Panc1 (cell line): ENCODE data around the gene NMB. TPM values are rescaled to one million over a fixed set of nuclear protein-coding genes. Genes with fewer than 3 reads are reported as not detected.

ENCODE experiments used
- ATAC-seq: fragments of 200-7000 bp; cut with Tn5 transposase; 2 replicates; pipeline ENCODE4 v1.9.1; 2020; ENCODE audit warnings: mild to moderate bottlenecking, moderate library complexity
- BruUV-seq: library from RNA; stranded (reverse); fragments of 400-500 nt; replicated peaks from 2 replicates; lab custom pipeline; 2021; lab: Mats Ljungman, UMichigan
- CTCF ChIA-PET: fragments of 300-600 bp; sonication (Branson Sonifier 250); formaldehyde crosslinking; loops from one replicate; lab custom pipeline; 2022; ENCODE audit warnings: antibody characterized with exemption; lab: Charles Lee
- POLR2A ChIA-PET: fragments of 300-600 bp; sonication (Branson Sonifier 250); formaldehyde crosslinking; loops from one replicate; lab custom pipeline; 2022; ENCODE audit warnings: antibody characterized with exemption; lab: Charles Lee
- DNase-seq: peaks from one replicate; pipeline ENCODE4 v3.0.0-alpha.2; 2010; ENCODE audit warnings: low read depth, low spot score
- H3K27ac ChIP-seq: 2 replicates; pipeline ENCODE4 v1.5.1; 2011; ENCODE audit warnings: mild to moderate bottlenecking, low read length, inconsistent platforms
- H3K27me3 ChIP-seq: fragments of 200-500 bp; sonication (Bioruptor generic); 2 replicates; pipeline ENCODE4 v1.6.0; 2014; ENCODE audit warnings: low read length, inconsistent platforms; ENCODE audit not compliant: control insufficient read depth, insufficient read depth
- H3K36me3 ChIP-seq: fragments of 200-500 bp; sonication (Bioruptor generic); 2 replicates; pipeline ENCODE4 v1.5.1; 2014; ENCODE audit warnings: inconsistent platforms, mild to moderate bottlenecking, low read length, moderate library complexity; ENCODE audit not compliant: control insufficient read depth, insufficient read depth
- H3K4me1 ChIP-seq: 2 replicates; pipeline ENCODE4 v1.5.1; 2011; ENCODE audit warnings: inconsistent platforms, mild to moderate bottlenecking, low read length, moderate library complexity; ENCODE audit not compliant: control insufficient read depth, insufficient read depth
- H3K4me3 ChIP-seq, 2 experiments: 2 replicates each; pipeline ENCODE4 v1.5.1; 2011 to 2012; ENCODE audit warnings: low read depth in 2 of 2, low read length in 2 of 2, mild to moderate bottlenecking in 2 of 2, inconsistent platforms in 1 of 2, moderate library complexity in 1 of 2
- H3K9me3 ChIP-seq: fragments of 200-500 bp; sonication (Bioruptor generic); 2 replicates; pipeline ENCODE4 v1.5.1; 2014; ENCODE audit warnings: low read depth, mild to moderate bottlenecking, inconsistent platforms, low read length, moderate library complexity; ENCODE audit not compliant: control insufficient read depth, insufficient read depth
- CTCF ChIP-seq: fragments of 450-650 bp; IDR thresholded peaks from 2 replicates; pipeline ENCODE4 v1.5.1; 2017; ENCODE audit warnings: mild to moderate bottlenecking
- POLR2AphosphoS5 ChIP-seq: IDR thresholded peaks from 2 replicates; pipeline ENCODE4 v1.6.1; 2012; ENCODE audit warnings: mild to moderate bottlenecking, low read depth, low read length, moderate library complexity
- REST ChIP-seq, 2 experiments: IDR thresholded peaks; 2 replicates each; pipeline ENCODE4 v1.6.1; 2011 to 2012; ENCODE audit warnings: low read depth in 2 of 2, control low read depth in 1 of 2, low read length in 1 of 2, mild to moderate bottlenecking in 1 of 2, moderate library complexity in 1 of 2; ENCODE audit not compliant: insufficient read depth in 1 of 2
- SIN3A ChIP-seq: IDR thresholded peaks from 2 replicates; pipeline ENCODE4 v1.6.1; 2012; ENCODE audit warnings: low read depth, mild to moderate bottlenecking, low read length, moderate library complexity, borderline replicate concordance; ENCODE audit not compliant: insufficient read depth
- TCF7L2 ChIP-seq: IDR thresholded peaks from 2 replicates; pipeline ENCODE4 v1.6.1; 2011; ENCODE audit warnings: mild to moderate bottlenecking, low read depth, low read length, inconsistent platforms
- in situ Hi-C: cut with HindIII; loops from 2 replicates; pipeline ENCODE4 v1.10.0; 2016; ENCODE audit warnings: low sequenced_read_pairs, low pct_unique_long_range_greater_than_20kb
- intact Hi-C: fragments of 100-400 bp; cut with micrococcal nuclease; formaldehyde crosslinking; loops from one replicate; pipeline ENCODE4 v1.10.0; 2022; ENCODE audit not compliant: unreplicated experiment
- total RNA-seq: library from RNA; stranded (reverse); gene quantifications from one replicate; pipeline ENCODE4 v1.2.1, GENCODE V29; 2021; ENCODE audit not compliant: unreplicated experiment

The NMB gene
- total RNA-seq, 1 experiment from 2014 or later, result 9.5 TPM

- intact Hi-C loops, result no loop called here
Measured at GRCh38 chr15:84697236-84697990, 39.4 kb upstream of the NMB start.

GRCh38 chr15:84696757-84697156, 38.8 kb upstream of the NMB start:
- intact Hi-C loops (no loop called here), in situ Hi-C loops (no loop called here)
- no peak for DNase-seq
- H3K4me1 ChIP-seq, result no peaks in the 10 kb centered on the region
- TF ChIP-seq SIN3A (no peak), TCF7L2 (no peak), POLR2AphosphoS5 (no peak), CTCF (no peak), REST (IDR thresholded peaks at IDR 0.05; ENCODE audit: insufficient read depth in 1 of 2, low read depth in 2 of 2, low read length in 1 of 2) (no peak)
- H3K27ac ChIP-seq, result no peak overlapping the region
- H3K27me3 ChIP-seq, result no peaks in the 10 kb centered on the region
- POLR2A ChIA-PET, result interaction anchor here (0.7 kb wide), 1 partner anchor 232 kb away, joined by 5 read pairs; no protein-coding TSS in a partner anchor
- no peaks in the 10 kb centered on the region for H3K36me3 ChIP-seq
- BruUV-seq, result no TSS peak
- H3K9me3 ChIP-seq, result no peaks in the 10 kb centered on the region
- CTCF ChIA-PET, result interaction anchor here (0.6 kb wide), 1 partner anchor 126 kb away, joined by 4 read pairs; no protein-coding TSS in a partner anchor
- no peak overlapping the region for H3K4me3 ChIP-seq
- ATAC-seq, result no peak

More at GRCh38 chr15:84697236-84697990, 39.4 kb upstream of the NMB start:
- ChIA-PET CTCF (interaction anchor here (0.6 kb wide), 2 partner anchors 21 to 82 kb away, joined by 4 to 5 read pairs; no protein-coding TSS in a partner anchor), POLR2A (interaction anchor here (0.7 kb wide), 1 partner anchor 231 kb away, joined by 5 read pairs; no protein-coding TSS in a partner anchor)
- in situ Hi-C loops, result no loop called here
- no peaks in the 10 kb centered on the region for H3K4me1 ChIP-seq
- no peaks in the 10 kb centered on the region for H3K9me3 ChIP-seq
- H3K27me3 ChIP-seq, result no peaks in the 10 kb centered on the region
- BruUV-seq, result no TSS peak
- no peak for TF ChIP-seq TCF7L2
- no peaks in the 10 kb centered on the region for H3K36me3 ChIP-seq
- ATAC-seq (no peak), DNase-seq (no peak)
- H3K27ac ChIP-seq, result no peak overlapping the region
- H3K4me3 ChIP-seq, result no peak overlapping the region

GRCh38 chr15:84690342-84690741, 32.3 kb upstream of the NMB start:
- ChIA-PET POLR2A (no interaction called here), CTCF (no interaction called here)
- Histone ChIP-seq H3K4me1 (no peaks in the 10 kb centered on the region), H3K9me3 (no peaks in the 10 kb centered on the region), H3K4me3 (no peak overlapping the region), H3K36me3 (peaks cover 8% of the 10 kb centered on the region; the same call in 1 of the 2 replicates), H3K27me3 (no peaks in the 10 kb centered on the region), H3K27ac (no peak overlapping the region)
- intact Hi-C loops (no loop called here), in situ Hi-C loops (no loop called here)
- TF ChIP-seq CTCF (no peak), REST (IDR thresholded peaks at IDR 0.05; ENCODE audit: insufficient read depth in 1 of 2, low read depth in 2 of 2, low read length in 1 of 2) (no peak), TCF7L2 (no peak), POLR2AphosphoS5 (no peak), SIN3A (no peak)
- no TSS peak for BruUV-seq
- DNase-seq (no peak), ATAC-seq (no peak)
